Measurements from ENCODE around the gene TLL1. TPM values are rescaled to one million over a fixed set of nuclear protein-coding genes. Genes with fewer than 3 reads are reported as not detected.

TLL1 gene
- total RNA-seq, 1 experiment from 2014 or later, result 0.63 TPM

DNA sequence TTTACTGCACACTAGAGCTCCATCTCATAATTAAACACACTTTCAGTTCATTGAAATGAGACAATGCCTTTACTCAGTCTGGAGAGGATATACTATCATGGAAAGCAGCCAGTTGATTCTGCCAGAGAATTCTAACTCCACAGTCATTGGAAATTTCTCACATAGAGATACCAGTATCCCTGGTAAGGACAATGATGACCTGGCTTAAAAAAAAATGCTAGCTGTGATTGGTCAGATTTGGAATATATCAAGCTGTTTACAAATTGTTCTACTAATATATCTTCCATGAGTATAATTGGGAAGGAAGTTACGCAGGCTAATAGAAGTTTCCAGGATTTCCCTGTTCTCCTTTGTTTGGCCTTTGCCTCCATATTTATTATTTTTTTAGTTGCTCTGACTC lies 34.5 kb upstream of the TLL1 start (continued):
- TF ChIP-seq, protein P1, sequence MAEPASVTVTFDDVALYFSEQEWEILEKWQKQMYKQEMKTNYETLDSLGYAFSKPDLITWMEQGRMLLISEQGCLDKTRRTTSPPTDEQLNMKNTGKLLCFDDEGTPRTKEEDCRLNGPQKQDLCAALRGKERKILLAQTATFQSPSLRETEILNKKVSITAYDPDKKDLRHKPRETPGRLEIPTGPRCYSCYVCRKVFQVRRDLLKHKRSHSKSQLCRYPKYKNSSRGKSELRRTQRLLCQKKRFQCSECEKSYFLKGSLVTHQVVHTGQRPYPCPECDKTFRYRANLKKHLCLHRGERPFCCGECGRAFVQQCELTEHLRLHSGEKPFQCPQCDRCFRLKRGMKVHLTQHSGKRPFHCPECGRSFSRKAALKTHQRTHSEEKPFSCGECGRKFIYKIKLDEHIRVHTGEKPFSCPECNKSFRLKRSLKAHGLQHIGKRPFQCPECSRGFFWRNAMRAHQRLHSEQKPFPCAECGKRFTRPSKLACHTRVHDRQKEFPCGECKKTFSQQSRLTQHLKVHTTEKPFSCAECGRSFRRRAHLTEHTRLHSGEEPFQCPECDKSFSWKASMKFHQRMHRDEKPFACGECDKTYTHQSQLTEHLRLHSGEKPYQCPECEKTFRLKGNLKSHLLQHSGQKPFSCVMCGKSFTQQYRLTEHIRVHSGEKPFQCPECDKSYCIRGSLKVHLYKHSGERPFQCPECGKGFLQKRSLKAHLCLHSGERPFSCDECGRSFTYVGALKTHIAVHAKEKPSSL (CRISPR knock-in tag; conservative IDR thresholded peaks at IDR 0.05), result no peak
- TF ChIP-seq FOXK1 (CRISPR knock-in tag; IDR thresholded peaks at IDR 0.05), result no peak
- TF ChIP-seq, protein P2, sequence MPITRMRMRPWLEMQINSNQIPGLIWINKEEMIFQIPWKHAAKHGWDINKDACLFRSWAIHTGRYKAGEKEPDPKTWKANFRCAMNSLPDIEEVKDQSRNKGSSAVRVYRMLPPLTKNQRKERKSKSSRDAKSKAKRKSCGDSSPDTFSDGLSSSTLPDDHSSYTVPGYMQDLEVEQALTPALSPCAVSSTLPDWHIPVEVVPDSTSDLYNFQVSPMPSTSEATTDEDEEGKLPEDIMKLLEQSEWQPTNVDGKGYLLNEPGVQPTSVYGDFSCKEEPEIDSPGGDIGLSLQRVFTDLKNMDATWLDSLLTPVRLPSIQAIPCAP (CRISPR knock-in tag; IDR thresholded peaks at IDR 0.05), result no peak
- no peak for TF ChIP-seq NFATC4 (CRISPR knock-in tag; IDR thresholded peaks at IDR 0.05)
- TF ChIP-seq, protein P3, sequence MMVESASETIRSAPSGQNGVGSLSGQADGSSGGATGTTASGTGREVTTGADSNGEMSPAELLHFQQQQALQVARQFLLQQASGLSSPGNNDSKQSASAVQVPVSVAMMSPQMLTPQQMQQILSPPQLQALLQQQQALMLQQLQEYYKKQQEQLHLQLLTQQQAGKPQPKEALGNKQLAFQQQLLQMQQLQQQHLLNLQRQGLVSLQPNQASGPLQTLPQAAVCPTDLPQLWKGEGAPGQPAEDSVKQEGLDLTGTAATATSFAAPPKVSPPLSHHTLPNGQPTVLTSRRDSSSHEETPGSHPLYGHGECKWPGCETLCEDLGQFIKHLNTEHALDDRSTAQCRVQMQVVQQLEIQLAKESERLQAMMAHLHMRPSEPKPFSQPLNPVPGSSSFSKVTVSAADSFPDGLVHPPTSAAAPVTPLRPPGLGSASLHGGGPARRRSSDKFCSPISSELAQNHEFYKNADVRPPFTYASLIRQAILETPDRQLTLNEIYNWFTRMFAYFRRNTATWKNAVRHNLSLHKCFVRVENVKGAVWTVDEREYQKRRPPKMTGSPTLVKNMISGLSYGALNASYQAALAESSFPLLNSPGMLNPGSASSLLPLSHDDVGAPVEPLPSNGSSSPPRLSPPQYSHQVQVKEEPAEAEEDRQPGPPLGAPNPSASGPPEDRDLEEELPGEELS (CRISPR knock-in tag; IDR thresholded peaks at IDR 0.05), result no peak

DNA sequence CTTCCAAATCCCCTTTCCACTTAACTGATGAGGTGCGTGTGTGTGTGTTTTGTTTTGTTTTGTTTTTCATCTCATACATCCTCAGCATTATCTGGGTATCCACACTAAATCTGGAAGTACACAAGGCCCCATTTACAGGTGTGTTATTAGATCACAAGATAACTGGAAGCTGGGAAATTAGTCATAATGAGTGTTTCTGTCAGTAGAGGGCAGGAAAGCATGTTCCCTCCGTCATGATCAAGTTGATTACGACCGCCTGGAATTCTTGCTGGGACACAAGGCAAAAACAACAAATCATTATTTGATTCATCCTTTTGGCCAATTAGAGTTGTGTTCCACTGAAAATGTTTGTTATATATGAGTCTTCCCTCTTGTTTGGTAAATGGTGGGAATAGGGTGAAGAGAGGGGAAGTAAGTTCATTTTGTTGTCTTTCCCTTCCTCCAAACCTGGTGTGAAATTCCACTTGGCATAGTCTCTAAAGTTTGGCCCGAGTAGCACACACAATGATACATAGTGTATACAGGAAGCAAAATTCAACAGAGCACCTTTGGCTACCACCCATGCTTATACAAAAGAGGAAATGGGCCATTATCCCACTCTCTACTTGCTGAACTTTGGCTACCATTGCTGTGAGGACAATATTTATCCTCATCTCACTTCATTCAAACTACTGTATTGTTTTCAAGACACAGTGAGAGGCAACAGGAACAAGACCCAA lies 33.3 kb upstream of the TLL1 start:
- POLR2A ChIA-PET, result no interaction called here
- Mint-ChIP-seq H3K36me3 (no peaks in the 10 kb centered on the region), H3K4me1 (peaks cover 21% of the 10 kb centered on the region), H3K4me3 (no peak overlapping the region), H3K27ac (no peak overlapping the region), H3K9me3 (no peaks in the 10 kb centered on the region), H3K27me3 (ENCODE audit: low read depth) (no peaks in the 10 kb centered on the region)
- CTCF ChIA-PET, result no interaction called here
- ATAC-seq (peak; percentile 22; the same call in 1 of the 2 replicates), DNase-seq (ENCODE audit: low spot score) (no peak)
- no peak for TF ChIP-seq ZNF232 (CRISPR knock-in tag; IDR thresholded peaks at IDR 0.05)
- TF ChIP-seq, protein P4, sequence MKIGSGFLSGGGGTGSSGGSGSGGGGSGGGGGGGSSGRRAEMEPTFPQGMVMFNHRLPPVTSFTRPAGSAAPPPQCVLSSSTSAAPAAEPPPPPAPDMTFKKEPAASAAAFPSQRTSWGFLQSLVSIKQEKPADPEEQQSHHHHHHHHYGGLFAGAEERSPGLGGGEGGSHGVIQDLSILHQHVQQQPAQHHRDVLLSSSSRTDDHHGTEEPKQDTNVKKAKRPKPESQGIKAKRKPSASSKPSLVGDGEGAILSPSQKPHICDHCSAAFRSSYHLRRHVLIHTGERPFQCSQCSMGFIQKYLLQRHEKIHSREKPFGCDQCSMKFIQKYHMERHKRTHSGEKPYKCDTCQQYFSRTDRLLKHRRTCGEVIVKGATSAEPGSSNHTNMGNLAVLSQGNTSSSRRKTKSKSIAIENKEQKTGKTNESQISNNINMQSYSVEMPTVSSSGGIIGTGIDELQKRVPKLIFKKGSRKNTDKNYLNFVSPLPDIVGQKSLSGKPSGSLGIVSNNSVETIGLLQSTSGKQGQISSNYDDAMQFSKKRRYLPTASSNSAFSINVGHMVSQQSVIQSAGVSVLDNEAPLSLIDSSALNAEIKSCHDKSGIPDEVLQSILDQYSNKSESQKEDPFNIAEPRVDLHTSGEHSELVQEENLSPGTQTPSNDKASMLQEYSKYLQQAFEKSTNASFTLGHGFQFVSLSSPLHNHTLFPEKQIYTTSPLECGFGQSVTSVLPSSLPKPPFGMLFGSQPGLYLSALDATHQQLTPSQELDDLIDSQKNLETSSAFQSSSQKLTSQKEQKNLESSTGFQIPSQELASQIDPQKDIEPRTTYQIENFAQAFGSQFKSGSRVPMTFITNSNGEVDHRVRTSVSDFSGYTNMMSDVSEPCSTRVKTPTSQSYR (CRISPR knock-in tag; IDR thresholded peaks at IDR 0.05), result no peak
- TF ChIP-seq, protein P5, sequence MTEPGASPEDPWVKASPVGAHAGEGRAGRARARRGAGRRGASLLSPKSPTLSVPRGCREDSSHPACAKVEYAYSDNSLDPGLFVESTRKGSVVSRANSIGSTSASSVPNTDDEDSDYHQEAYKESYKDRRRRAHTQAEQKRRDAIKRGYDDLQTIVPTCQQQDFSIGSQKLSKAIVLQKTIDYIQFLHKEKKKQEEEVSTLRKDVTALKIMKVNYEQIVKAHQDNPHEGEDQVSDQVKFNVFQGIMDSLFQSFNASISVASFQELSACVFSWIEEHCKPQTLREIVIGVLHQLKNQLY (CRISPR knock-in tag; IDR thresholded peaks at IDR 0.05), result no peak
- TF ChIP-seq SP1 (CRISPR knock-in tag; conservative IDR thresholded peaks at IDR 0.05), result no peak
- no peak for TF ChIP-seq CREM (CRISPR knock-in tag; IDR thresholded peaks at IDR 0.05)
- TF ChIP-seq, protein P6, sequence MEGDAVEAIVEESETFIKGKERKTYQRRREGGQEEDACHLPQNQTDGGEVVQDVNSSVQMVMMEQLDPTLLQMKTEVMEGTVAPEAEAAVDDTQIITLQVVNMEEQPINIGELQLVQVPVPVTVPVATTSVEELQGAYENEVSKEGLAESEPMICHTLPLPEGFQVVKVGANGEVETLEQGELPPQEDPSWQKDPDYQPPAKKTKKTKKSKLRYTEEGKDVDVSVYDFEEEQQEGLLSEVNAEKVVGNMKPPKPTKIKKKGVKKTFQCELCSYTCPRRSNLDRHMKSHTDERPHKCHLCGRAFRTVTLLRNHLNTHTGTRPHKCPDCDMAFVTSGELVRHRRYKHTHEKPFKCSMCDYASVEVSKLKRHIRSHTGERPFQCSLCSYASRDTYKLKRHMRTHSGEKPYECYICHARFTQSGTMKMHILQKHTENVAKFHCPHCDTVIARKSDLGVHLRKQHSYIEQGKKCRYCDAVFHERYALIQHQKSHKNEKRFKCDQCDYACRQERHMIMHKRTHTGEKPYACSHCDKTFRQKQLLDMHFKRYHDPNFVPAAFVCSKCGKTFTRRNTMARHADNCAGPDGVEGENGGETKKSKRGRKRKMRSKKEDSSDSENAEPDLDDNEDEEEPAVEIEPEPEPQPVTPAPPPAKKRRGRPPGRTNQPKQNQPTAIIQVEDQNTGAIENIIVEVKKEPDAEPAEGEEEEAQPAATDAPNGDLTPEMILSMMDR (IDR thresholded peaks at IDR 0.05), result no peak
- no peak for TF ChIP-seq GTF2I (CRISPR knock-in tag; conservative IDR thresholded peaks at IDR 0.05)
- TF ChIP-seq, protein P7, sequence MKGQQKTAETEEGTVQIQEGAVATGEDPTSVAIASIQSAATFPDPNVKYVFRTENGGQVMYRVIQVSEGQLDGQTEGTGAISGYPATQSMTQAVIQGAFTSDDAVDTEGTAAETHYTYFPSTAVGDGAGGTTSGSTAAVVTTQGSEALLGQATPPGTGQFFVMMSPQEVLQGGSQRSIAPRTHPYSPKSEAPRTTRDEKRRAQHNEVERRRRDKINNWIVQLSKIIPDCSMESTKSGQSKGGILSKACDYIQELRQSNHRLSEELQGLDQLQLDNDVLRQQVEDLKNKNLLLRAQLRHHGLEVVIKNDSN (CRISPR knock-in tag; IDR thresholded peaks at IDR 0.05), result no peak
- TF ChIP-seq, protein P8, sequence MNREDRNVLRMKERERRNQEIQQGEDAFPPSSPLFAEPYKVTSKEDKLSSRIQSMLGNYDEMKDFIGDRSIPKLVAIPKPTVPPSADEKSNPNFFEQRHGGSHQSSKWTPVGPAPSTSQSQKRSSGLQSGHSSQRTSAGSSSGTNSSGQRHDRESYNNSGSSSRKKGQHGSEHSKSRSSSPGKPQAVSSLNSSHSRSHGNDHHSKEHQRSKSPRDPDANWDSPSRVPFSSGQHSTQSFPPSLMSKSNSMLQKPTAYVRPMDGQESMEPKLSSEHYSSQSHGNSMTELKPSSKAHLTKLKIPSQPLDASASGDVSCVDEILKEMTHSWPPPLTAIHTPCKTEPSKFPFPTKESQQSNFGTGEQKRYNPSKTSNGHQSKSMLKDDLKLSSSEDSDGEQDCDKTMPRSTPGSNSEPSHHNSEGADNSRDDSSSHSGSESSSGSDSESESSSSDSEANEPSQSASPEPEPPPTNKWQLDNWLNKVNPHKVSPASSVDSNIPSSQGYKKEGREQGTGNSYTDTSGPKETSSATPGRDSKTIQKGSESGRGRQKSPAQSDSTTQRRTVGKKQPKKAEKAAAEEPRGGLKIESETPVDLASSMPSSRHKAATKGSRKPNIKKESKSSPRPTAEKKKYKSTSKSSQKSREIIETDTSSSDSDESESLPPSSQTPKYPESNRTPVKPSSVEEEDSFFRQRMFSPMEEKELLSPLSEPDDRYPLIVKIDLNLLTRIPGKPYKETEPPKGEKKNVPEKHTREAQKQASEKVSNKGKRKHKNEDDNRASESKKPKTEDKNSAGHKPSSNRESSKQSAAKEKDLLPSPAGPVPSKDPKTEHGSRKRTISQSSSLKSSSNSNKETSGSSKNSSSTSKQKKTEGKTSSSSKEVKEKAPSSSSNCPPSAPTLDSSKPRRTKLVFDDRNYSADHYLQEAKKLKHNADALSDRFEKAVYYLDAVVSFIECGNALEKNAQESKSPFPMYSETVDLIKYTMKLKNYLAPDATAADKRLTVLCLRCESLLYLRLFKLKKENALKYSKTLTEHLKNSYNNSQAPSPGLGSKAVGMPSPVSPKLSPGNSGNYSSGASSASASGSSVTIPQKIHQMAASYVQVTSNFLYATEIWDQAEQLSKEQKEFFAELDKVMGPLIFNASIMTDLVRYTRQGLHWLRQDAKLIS (CRISPR knock-in tag; IDR thresholded peaks at IDR 0.05; ENCODE audit: borderline replicate concordance), result no peak
- TF ChIP-seq RELA (CRISPR knock-in tag; IDR thresholded peaks at IDR 0.05; ENCODE audit: borderline replicate concordance), result no peak
- no peak for TF ChIP-seq RORB (CRISPR knock-in tag; IDR thresholded peaks at IDR 0.05)
- TF ChIP-seq, protein P9, sequence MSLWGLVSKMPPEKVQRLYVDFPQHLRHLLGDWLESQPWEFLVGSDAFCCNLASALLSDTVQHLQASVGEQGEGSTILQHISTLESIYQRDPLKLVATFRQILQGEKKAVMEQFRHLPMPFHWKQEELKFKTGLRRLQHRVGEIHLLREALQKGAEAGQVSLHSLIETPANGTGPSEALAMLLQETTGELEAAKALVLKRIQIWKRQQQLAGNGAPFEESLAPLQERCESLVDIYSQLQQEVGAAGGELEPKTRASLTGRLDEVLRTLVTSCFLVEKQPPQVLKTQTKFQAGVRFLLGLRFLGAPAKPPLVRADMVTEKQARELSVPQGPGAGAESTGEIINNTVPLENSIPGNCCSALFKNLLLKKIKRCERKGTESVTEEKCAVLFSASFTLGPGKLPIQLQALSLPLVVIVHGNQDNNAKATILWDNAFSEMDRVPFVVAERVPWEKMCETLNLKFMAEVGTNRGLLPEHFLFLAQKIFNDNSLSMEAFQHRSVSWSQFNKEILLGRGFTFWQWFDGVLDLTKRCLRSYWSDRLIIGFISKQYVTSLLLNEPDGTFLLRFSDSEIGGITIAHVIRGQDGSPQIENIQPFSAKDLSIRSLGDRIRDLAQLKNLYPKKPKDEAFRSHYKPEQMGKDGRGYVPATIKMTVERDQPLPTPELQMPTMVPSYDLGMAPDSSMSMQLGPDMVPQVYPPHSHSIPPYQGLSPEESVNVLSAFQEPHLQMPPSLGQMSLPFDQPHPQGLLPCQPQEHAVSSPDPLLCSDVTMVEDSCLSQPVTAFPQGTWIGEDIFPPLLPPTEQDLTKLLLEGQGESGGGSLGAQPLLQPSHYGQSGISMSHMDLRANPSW (CRISPR knock-in tag; conservative IDR thresholded peaks at IDR 0.05; ENCODE audit: low read depth), result no peak

Measured in WTC11 (cell line).